ENCODE data around the gene TMEM26.

The TMEM26 gene

GRCh38 chr10:61486738-61487396, 33.7 kb upstream of the TMEM26 start:
- H4K8ac ChIP-seq (ENCODE audit: low read depth, low read length) = no peak overlapping the region
- no peak overlapping the region for H2BK5ac ChIP-seq (ENCODE audit: low read length)
- H3K27me3 ChIP-seq (ENCODE audit: control insufficient read depth in 3 of 3, insufficient read depth in 3 of 3, low read depth in 1 of 3, low read length in 3 of 3) = no peaks in the 10 kb centered on the region
- H2AK5ac ChIP-seq (ENCODE audit: low read depth, low read length) = no peak overlapping the region
- no peak overlapping the region for H4K91ac ChIP-seq (ENCODE audit: low read depth, low read length, poor library complexity)
- no peaks in the 10 kb centered on the region for H3K79me1 ChIP-seq (ENCODE audit: low read depth, low read length)
- H3K4me3 ChIP-seq (ENCODE audit: low read length in 2 of 2) = no peak overlapping the region
- no peak overlapping the region for H3K4ac ChIP-seq (ENCODE audit: low read length)
- no peak for DNase-seq (ENCODE audit: low spot score)
- H3K4me1 ChIP-seq (ENCODE audit: control insufficient read depth in 2 of 2, insufficient read depth in 1 of 2, low read depth in 1 of 2, low read length in 2 of 2) = no peaks in the 10 kb centered on the region
- H3K9me3 ChIP-seq (replicated peaks in 1 of 2; ENCODE audit: control insufficient read depth in 2 of 2, insufficient read depth in 1 of 2, low read depth in 1 of 2, low read length in 2 of 2) = no peaks in the 10 kb centered on the region
- H3K14ac ChIP-seq (ENCODE audit: low read length) = no peak overlapping the region
- H2AFZ ChIP-seq (ENCODE audit: low read length) = no peak overlapping the region
- no peak overlapping the region for H3K23ac ChIP-seq (ENCODE audit: low read depth, low read length, poor library complexity)
- no peaks in the 10 kb centered on the region for H3K36me3 ChIP-seq (replicated peaks in 1 of 2; ENCODE audit: control insufficient read depth in 2 of 2, insufficient read depth in 2 of 2, low read length in 2 of 2)
- H3K9ac ChIP-seq (ENCODE audit: low read depth, low read length, poor library complexity) = no peak overlapping the region
- no CpG with 5 or more reads among the region's 2 CpGs for WGBS, 2 donors (ENCODE audit: extremely low coverage in 2 of 2, insufficient read length in 2 of 2, insufficient replicate concordance in 1 of 2)
- no peak overlapping the region for H3K18ac ChIP-seq (ENCODE audit: low read length)
- no peak overlapping the region for H2BK120ac ChIP-seq (ENCODE audit: low read depth, low read length)
- H2BK15ac ChIP-seq (ENCODE audit: low read length) = no peak overlapping the region
- no peak overlapping the region for H3K4me2 ChIP-seq (ENCODE audit: insufficient read depth, low read length, poor library complexity, severe bottlenecking)
- no peak overlapping the region for H3K27ac ChIP-seq (replicated peaks; ENCODE audit: low read length)
- H2BK12ac ChIP-seq (ENCODE audit: low read length) = no peak overlapping the region

GRCh38 chr10:61486251-61486650, 33.1 kb upstream of the TMEM26 start:
- H3K4me3 ChIP-seq (ENCODE audit: low read length in 2 of 2) = no peak overlapping the region
- H3K4me2 ChIP-seq (ENCODE audit: insufficient read depth, low read length, poor library complexity, severe bottlenecking) = no peak overlapping the region
- WGBS, 2 donors (ENCODE audit: extremely low coverage in 2 of 2, insufficient read length in 2 of 2, insufficient replicate concordance in 1 of 2) = no CpG with 5 or more reads among the region's 1 CpG
- DNase-seq (ENCODE audit: low spot score) = no peak
- no peak overlapping the region for H3K4ac ChIP-seq (ENCODE audit: low read length)
- H3K14ac ChIP-seq (ENCODE audit: low read length) = no peak overlapping the region
- no peak overlapping the region for H2BK15ac ChIP-seq (ENCODE audit: low read length)
- H2BK5ac ChIP-seq (ENCODE audit: low read length) = no peak overlapping the region
- no peaks in the 10 kb centered on the region for H3K4me1 ChIP-seq (ENCODE audit: control insufficient read depth in 2 of 2, insufficient read depth in 1 of 2, low read depth in 1 of 2, low read length in 2 of 2)
- H2BK12ac ChIP-seq (ENCODE audit: low read length) = no peak overlapping the region
- H3K18ac ChIP-seq (ENCODE audit: low read length) = no peak overlapping the region
- H3K79me1 ChIP-seq (ENCODE audit: low read depth, low read length) = no peaks in the 10 kb centered on the region
- H3K36me3 ChIP-seq (replicated peaks in 1 of 2; ENCODE audit: control insufficient read depth in 2 of 2, insufficient read depth in 2 of 2, low read length in 2 of 2) = no peaks in the 10 kb centered on the region
- H3K9me3 ChIP-seq (replicated peaks in 1 of 2; ENCODE audit: control insufficient read depth in 2 of 2, insufficient read depth in 1 of 2, low read depth in 1 of 2, low read length in 2 of 2) = no peaks in the 10 kb centered on the region
- no peak overlapping the region for H4K91ac ChIP-seq (ENCODE audit: low read depth, low read length, poor library complexity)
- H4K8ac ChIP-seq (ENCODE audit: low read depth, low read length) = no peak overlapping the region
- H3K23ac ChIP-seq (ENCODE audit: low read depth, low read length, poor library complexity) = no peak overlapping the region
- H3K27ac ChIP-seq (replicated peaks; ENCODE audit: low read length) = no peak overlapping the region
- H3K27me3 ChIP-seq (ENCODE audit: control insufficient read depth in 3 of 3, insufficient read depth in 3 of 3, low read depth in 1 of 3, low read length in 3 of 3) = no peaks in the 10 kb centered on the region
- H2AK5ac ChIP-seq (ENCODE audit: low read depth, low read length) = no peak overlapping the region
- H3K9ac ChIP-seq (ENCODE audit: low read depth, low read length, poor library complexity) = no peak overlapping the region
- no peak overlapping the region for H2BK120ac ChIP-seq (ENCODE audit: low read depth, low read length)
- no peak overlapping the region for H2AFZ ChIP-seq (ENCODE audit: low read length)

GRCh38 chr10:61481597-61481996, 28.4 kb upstream of the TMEM26 start:
- Histone ChIP-seq H2AFZ (ENCODE audit: low read length) (no peak overlapping the region), H2BK15ac (ENCODE audit: low read length) (no peak overlapping the region), H3K4me3 (ENCODE audit: low read length in 2 of 2) (no peak overlapping the region), H4K91ac (ENCODE audit: low read depth, low read length, poor library complexity) (no peak overlapping the region), H3K18ac (ENCODE audit: low read length) (no peak overlapping the region), H2BK5ac (ENCODE audit: low read length) (no peak overlapping the region), H3K36me3 (replicated peaks in 1 of 2; ENCODE audit: control insufficient read depth in 2 of 2, insufficient read depth in 2 of 2, low read length in 2 of 2) (no peaks in the 10 kb centered on the region), H3K9me3 (replicated peaks in 1 of 2; ENCODE audit: control insufficient read depth in 2 of 2, insufficient read depth in 1 of 2, low read depth in 1 of 2, low read length in 2 of 2) (no peaks in the 10 kb centered on the region), H2BK12ac (ENCODE audit: low read length) (no peak overlapping the region), H3K14ac (ENCODE audit: low read length) (no peak overlapping the region), H3K27ac (replicated peaks; ENCODE audit: low read length) (no peak overlapping the region), H3K4ac (ENCODE audit: low read length) (no peak overlapping the region), H2AK5ac (ENCODE audit: low read depth, low read length) (no peak overlapping the region), H3K4me2 (ENCODE audit: insufficient read depth, low read length, poor library complexity, severe bottlenecking) (no peak overlapping the region), H3K27me3 (ENCODE audit: control insufficient read depth in 3 of 3, insufficient read depth in 3 of 3, low read depth in 1 of 3, low read length in 3 of 3) (no peaks in the 10 kb centered on the region), H3K79me1 (ENCODE audit: low read depth, low read length) (no peaks in the 10 kb centered on the region), H3K9ac (ENCODE audit: low read depth, low read length, poor library complexity) (no peak overlapping the region), H3K4me1 (ENCODE audit: control insufficient read depth in 2 of 2, insufficient read depth in 1 of 2, low read depth in 1 of 2, low read length in 2 of 2) (no peaks in the 10 kb centered on the region), H4K8ac (ENCODE audit: low read depth, low read length) (no peak overlapping the region), H2BK120ac (ENCODE audit: low read depth, low read length) (no peak overlapping the region), H3K23ac (ENCODE audit: low read depth, low read length, poor library complexity) (no peak overlapping the region)
- no CpG with 5 or more reads among the region's 3 CpGs for WGBS, 2 donors (ENCODE audit: extremely low coverage in 2 of 2, insufficient read length in 2 of 2, insufficient replicate concordance in 1 of 2)
- no peak for DNase-seq (ENCODE audit: low spot score)

GRCh38 chr10:61480208-61480607, 27.0 kb upstream of the TMEM26 start:
- no peak for DNase-seq (ENCODE audit: low spot score)
- Histone ChIP-seq H3K36me3 (replicated peaks in 1 of 2; ENCODE audit: control insufficient read depth in 2 of 2, insufficient read depth in 2 of 2, low read length in 2 of 2) (no peaks in the 10 kb centered on the region), H3K23ac (ENCODE audit: low read depth, low read length, poor library complexity) (no peak overlapping the region), H3K9me3 (replicated peaks in 1 of 2; ENCODE audit: control insufficient read depth in 2 of 2, insufficient read depth in 1 of 2, low read depth in 1 of 2, low read length in 2 of 2) (no peaks in the 10 kb centered on the region), H3K79me1 (ENCODE audit: low read depth, low read length) (no peaks in the 10 kb centered on the region), H3K27me3 (ENCODE audit: control insufficient read depth in 3 of 3, insufficient read depth in 3 of 3, low read depth in 1 of 3, low read length in 3 of 3) (no peaks in the 10 kb centered on the region), H3K18ac (ENCODE audit: low read length) (no peak overlapping the region), H3K4ac (ENCODE audit: low read length) (no peak overlapping the region), H3K14ac (ENCODE audit: low read length) (no peak overlapping the region), H2AK5ac (ENCODE audit: low read depth, low read length) (no peak overlapping the region), H3K4me1 (ENCODE audit: control insufficient read depth in 2 of 2, insufficient read depth in 1 of 2, low read depth in 1 of 2, low read length in 2 of 2) (no peaks in the 10 kb centered on the region), H3K27ac (replicated peaks; ENCODE audit: low read length) (no peak overlapping the region), H4K8ac (ENCODE audit: low read depth, low read length) (no peak overlapping the region), H2AFZ (ENCODE audit: low read length) (no peak overlapping the region), H4K91ac (ENCODE audit: low read depth, low read length, poor library complexity) (no peak overlapping the region), H2BK12ac (ENCODE audit: low read length) (no peak overlapping the region), H2BK15ac (ENCODE audit: low read length) (no peak overlapping the region), H3K4me3 (ENCODE audit: low read length in 2 of 2) (no peak overlapping the region), H2BK5ac (ENCODE audit: low read length) (no peak overlapping the region), H3K9ac (ENCODE audit: low read depth, low read length, poor library complexity) (no peak overlapping the region), H2BK120ac (ENCODE audit: low read depth, low read length) (no peak overlapping the region), H3K4me2 (ENCODE audit: insufficient read depth, low read length, poor library complexity, severe bottlenecking) (no peak overlapping the region)
- WGBS, 2 donors (ENCODE audit: extremely low coverage in 2 of 2, insufficient read length in 2 of 2, insufficient replicate concordance in 1 of 2) = no CpG with 5 or more reads among the region's 2 CpGs

Measured in neuronal stem cell (in vitro differentiated cells).